ENCODE measurements around the gene MTMR3.

GRCh38 chr22:29972121-29972520 lies 89.1 kb downstream of the MTMR3 start:
- TF ChIP-seq CTCF (IDR thresholded peaks at IDR 0.05; ENCODE audit: low read length) = no peak
- no peak for TF ChIP-seq EZH2phosphoT487 (IDR thresholded peaks at IDR 0.05; ENCODE audit: low read length)

Data from MM.1S (cell line).